Measurements from ENCODE around the gene CENPM.

Gene CENPM

GRCh38 chr22:41915035-41915785 is 31.7 kb downstream of the CENPM start, which contains the start of gene SHISA8:
SHISA8 (minus strand) TSS chr22:41915074; CDS start chr22:41914667, 407 bp downstream.
- peak; percentile 71 for DNase-seq (ENCODE audit: low read depth, low spot score)

GRCh38 chr22:41914611-41915034 is 32.3 kb downstream of the CENPM start:
- DNase-seq (ENCODE audit: low read depth, low spot score), result no peak

- peak; percentile 25 for DNase-seq (ENCODE audit: low read depth, low spot score)
Observed at GRCh38 chr22:41913842-41914534, 33.0 kb downstream of the CENPM start.

GRCh38 chr22:41913040-41913719 is 33.8 kb downstream of the CENPM start:
- no peak for DNase-seq (ENCODE audit: low read depth, low spot score)

GRCh38 chr22:41912338-41913039 is 34.5 kb downstream of the CENPM start:
- DNase-seq (ENCODE audit: low read depth, low spot score), result no peak

- no peak for DNase-seq (ENCODE audit: low read depth, low spot score)
Observed at GRCh38 chr22:41911001-41911611, 35.8 kb downstream of the CENPM start.

- peak; percentile 71 for DNase-seq (ENCODE audit: low read depth, low spot score)
Observed at GRCh38 chr22:41910050-41911000, 36.6 kb downstream of the CENPM start.

GRCh38 chr22:41909310-41910049 is 37.5 kb downstream of the CENPM start:
- peak; percentile 32 for DNase-seq (ENCODE audit: low read depth, low spot score)

- DNase-seq (ENCODE audit: low read depth, low spot score), result no peak
Observed at GRCh38 chr22:41908411-41909309, 38.3 kb downstream of the CENPM start.

- DNase-seq (ENCODE audit: low read depth, low spot score), result no peak
Observed at GRCh38 chr22:41907436-41908401, 39.2 kb downstream of the CENPM start.

- DNase-seq (ENCODE audit: low read depth, low spot score), result no peak
Observed at GRCh38 chr22:41906822-41907221, 40.1 kb downstream of the CENPM start.

GRCh38 chr22:41905411-41906202 is 41.3 kb downstream of the CENPM start:
- DNase-seq (ENCODE audit: low read depth, low spot score), result no peak

GRCh38 chr22:41904450-41905410 is 42.2 kb downstream of the CENPM start:
- DNase-seq (ENCODE audit: low read depth, low spot score), result no peak

- DNase-seq (ENCODE audit: low read depth, low spot score), result no peak
Observed at GRCh38 chr22:41902932-41903421, 44.0 kb downstream of the CENPM start.

GRCh38 chr22:41902016-41902415 is 44.9 kb downstream of the CENPM start:
- DNase-seq (ENCODE audit: low read depth, low spot score), result no peak
